Liver (tissue), 3 donors: ENCODE measurements around the gene RPS10.

Source experiments
- GABPA ChIP-seq, 2 donors: IDR thresholded peaks in 1 of 2; conservative IDR thresholded peaks in 1 of 2; 2 replicates each; pipeline ENCODE4 v1.6.1; 2016; ENCODE audit warnings: antibody characterized with exemption in 2 of 2, mild to moderate bottlenecking in 1 of 2, moderate library complexity in 1 of 2
- TF ChIP-seq, protein P1 (sequence below): fragments of 150-350 bp; IDR thresholded peaks from 2 replicates; pipeline ENCODE4 v1.5.1; 2017; ENCODE audit warnings: improper control_type of control experiment, low read depth, low read length; ENCODE audit not compliant: missing input control
- donor health status: healthy.
- donor health status: healthy.

DNA sequence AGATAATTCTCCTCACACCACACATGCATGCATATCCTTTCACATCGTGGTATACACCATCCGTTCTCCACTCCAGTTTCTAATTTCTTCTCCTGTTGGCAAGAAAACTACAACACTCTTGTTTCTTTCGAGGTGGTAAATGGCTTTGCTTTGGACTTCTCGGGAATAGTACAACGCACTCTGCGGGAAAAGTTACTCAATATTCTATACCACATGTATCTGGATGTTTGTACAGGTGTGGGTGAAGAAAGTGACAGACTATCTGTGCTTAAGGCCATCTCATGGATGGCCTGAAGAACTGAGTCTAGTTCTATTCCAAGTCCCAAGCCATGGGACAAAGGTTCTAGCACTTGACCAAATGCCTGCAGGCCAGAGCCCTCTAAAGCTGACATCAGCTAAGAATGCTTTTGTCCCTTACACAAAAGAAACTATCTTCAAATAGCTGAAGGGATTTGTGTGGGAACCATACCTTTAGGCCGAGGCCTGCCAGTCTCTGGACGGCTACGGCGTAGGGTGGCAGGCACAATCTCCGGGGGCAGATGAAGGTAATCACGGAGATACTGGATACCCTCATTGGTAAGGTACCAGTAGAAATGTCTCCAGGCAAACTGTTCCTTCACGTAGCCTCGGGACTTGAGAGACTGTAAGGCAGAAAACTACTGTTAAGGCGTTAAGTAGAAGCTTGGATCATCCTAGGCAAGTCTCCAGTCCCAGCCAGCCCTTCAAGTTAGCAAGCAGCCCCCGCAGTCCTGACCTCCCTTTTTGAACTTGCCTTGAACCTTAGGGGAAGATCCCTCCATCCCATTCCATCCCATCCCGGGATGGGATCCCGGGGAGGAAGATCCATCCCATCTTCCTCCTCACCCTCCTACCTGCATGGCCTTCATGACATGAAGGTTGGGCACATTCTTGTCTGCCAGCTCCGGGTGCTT, 1.4 kb downstream of the RPS10 start:
- TF ChIP-seq, protein P1, sequence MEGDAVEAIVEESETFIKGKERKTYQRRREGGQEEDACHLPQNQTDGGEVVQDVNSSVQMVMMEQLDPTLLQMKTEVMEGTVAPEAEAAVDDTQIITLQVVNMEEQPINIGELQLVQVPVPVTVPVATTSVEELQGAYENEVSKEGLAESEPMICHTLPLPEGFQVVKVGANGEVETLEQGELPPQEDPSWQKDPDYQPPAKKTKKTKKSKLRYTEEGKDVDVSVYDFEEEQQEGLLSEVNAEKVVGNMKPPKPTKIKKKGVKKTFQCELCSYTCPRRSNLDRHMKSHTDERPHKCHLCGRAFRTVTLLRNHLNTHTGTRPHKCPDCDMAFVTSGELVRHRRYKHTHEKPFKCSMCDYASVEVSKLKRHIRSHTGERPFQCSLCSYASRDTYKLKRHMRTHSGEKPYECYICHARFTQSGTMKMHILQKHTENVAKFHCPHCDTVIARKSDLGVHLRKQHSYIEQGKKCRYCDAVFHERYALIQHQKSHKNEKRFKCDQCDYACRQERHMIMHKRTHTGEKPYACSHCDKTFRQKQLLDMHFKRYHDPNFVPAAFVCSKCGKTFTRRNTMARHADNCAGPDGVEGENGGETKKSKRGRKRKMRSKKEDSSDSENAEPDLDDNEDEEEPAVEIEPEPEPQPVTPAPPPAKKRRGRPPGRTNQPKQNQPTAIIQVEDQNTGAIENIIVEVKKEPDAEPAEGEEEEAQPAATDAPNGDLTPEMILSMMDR, result no peak
- TF ChIP-seq GABPA (IDR thresholded peaks at IDR 0.05 in 1 of 2, conservative IDR thresholded peaks at IDR 0.05 in 1 of 2), result no peak
